Activated T-helper 9 cell treated with anti-CD3 and anti-CD28 coated beads, Interleukin-2, amount 50 U/mL, for 16 hours (primary cell): ENCODE results near the gene PER3.

Experiments
- DNase-seq: peaks from one replicate; pipeline ENCODE4 v3.0.0-alpha.2; 2020; ENCODE audit warnings: low read depth

Gene PER3

GRCh38 chr1:7838714-7839113 lies 54.6 kb downstream of the PER3 start:
- no peak for DNase-seq

- DNase-seq, result no peak
Measured at GRCh38 chr1:7839526-7839925, 55.4 kb downstream of the PER3 start.

DNA sequence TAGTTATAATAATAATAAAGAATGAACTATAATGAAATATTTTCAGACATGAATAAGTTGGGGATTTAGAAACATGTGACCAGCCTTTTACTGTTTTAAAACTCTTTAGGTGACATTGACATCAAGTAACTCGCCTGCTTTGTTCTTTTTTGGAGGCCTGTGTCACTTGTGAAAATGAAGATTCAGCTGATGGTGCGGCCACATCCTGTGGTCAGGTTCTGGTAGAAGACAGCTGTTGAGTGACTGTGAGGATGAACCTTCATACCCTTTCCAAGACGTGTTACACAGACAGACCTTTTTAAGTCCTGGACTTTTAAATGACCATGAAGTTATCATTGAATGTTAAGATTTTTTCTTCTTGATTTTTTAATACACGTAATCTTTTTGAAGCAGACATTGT lies 58.4 kb downstream of the PER3 start:
- DNase-seq, result no peak

GRCh38 chr1:7845761-7846160 lies 61.7 kb downstream of the PER3 start:
- DNase-seq, result no peak

DNA sequence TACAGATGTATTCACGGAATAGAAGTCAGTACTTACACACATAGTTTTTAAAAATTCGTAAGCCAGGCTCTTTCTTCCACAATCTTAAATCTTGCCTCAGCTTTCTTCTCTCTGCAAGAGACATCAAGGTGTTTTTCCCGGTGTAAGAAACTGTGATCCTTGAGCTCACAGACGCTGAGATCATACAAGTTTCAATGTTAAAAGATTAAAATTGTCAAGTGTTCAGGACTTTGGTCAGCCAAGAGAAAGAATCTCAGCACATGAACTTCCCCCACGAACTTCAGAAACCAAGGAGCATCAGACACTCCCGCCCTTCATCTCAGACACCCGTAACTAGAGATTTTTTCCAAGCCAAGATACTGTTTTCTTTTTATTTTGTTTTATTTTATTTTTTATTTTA lies 62.6 kb downstream of the PER3 start:
- DNase-seq, result no peak

- DNase-seq, result no peak
Measured at GRCh38 chr1:7847599-7847998, 63.5 kb downstream of the PER3 start.

DNA sequence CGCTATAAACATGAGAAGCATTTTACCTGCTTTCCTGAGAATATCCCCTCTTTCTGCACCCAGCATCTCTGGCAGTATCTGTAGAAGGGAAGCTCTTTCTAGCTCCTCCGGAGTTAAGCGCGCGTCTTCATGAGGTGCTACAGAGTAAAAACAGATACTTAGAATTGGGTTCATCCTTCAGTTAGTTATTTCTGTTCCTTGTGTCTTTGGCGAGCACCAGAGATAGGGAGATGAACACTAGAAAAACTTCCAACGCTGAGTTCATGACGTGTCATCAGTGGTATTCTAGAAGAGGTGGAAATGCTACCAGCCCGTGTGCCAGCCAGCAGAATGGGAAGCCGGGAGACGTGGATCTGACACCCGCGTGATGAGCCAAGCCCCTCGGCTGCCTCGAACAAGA lies 66.7 kb downstream of the PER3 start:
- DNase-seq, result no peak

- DNase-seq, result no peak
Measured at GRCh38 chr1:7852804-7853683, 69.0 kb downstream of the PER3 start, which contains the start of gene UTS2. Gene UTS2 (minus strand): TSS chr1:7853065. CDS start chr1:7853003, 62 bp downstream.

DNA sequence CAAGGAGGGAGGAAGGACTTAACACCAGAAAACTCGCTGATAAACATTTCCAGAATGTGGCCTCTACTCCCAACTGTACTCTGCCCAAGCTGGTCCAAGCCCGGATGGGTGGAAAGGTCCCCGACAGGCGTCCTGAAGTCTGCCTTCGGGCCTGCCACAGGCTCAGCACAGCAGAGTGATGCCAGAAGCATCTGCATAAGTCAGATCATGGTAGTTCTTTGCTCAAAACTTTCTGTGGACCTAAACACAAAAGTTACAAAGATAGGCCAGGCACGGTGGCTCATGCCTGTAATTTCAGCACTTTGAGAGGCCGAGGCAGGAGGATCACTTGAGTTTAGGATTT lies 69.6 kb downstream of the PER3 start:
- no peak for DNase-seq

DNA sequence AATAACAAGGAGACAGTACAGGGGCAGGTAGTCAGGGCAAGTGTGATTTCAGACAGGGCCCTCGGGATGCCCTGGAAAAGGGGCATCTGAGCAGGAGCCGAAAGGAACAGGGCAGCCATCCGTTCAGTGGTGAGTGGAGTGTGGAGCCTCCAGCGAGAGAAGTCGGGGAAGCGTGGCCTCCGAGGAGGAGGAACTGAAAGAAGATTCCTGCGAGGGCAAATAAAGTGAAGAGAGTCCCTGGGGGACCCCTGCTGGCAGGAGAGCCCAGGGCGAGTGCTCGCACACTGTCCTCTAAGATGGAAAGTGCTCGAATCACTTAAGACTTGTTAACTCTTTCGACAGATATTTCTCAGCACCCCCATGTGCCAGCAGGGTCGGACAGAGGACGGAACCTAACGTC lies 72.3 kb downstream of the PER3 start:
- no peak for DNase-seq

DNA sequence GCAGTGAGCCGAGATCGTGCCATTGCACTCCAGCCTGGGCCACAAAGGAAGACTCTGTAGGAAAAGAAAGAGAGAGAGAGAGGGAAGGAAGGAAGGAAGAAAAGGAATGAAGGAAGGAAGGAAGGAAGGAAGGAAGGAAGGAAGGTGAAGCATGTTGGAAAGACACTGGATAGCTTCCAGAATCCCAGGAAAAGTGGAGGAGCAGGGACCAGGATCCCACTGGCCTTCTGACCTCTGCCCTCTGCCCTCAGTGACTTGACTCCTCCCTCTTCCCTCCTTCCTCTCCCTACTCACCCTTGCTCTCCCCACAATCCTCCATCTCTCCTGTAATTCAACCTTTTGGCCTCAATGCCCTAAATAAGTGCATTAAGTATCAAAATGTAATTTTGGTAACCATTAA lies 72.9 kb downstream of the PER3 start:
- no peak for DNase-seq

GRCh38 chr1:7857985-7858384 lies 73.9 kb downstream of the PER3 start:
- DNase-seq, result no peak

GRCh38 chr1:7859406-7859805 lies 75.3 kb downstream of the PER3 start:
- DNase-seq, result no peak

DNA sequence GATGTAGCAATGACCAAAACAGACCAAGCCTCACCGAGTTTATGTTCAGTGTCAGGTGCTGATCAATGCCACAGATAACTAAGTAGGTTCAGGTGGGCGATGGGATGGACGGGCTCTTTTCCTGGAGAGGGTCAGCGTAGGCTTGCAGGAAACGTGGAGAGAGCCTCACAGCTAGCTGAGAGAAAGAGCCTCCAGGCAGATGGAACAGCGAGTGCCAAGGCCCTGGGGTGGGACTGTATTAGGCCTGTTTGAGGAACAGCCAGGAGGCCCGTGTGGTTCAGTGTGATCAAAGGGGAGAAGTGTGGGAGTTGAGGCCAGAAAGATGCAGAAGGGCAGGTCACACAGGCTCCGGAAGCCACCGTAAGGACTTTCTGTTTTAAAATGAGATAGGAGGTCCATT lies 76.0 kb downstream of the PER3 start:
- DNase-seq, result no peak

DNA sequence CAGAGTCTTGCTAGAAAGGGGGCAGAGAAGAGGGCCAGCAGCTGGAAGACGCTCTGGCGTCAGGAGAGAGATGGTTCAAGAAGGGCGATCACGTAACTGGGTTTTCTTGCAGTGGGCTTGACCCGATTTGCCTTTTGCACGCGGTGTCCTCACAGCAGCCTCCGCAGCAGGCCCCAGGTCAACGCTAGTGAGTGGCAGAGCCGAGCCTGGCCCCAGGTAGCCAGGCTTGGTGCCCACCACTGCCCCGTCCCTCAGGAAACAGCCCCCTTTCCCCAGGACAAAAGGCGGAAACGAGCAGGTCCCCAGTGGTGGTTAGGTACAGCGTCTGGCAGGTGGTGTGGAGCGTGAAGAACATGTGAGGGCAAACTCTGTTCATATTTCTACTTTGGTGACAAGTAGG lies 77.4 kb downstream of the PER3 start:
- no peak for DNase-seq

- no peak for DNase-seq
Measured at GRCh38 chr1:7862211-7863060, 78.3 kb downstream of the PER3 start.

- DNase-seq, result no peak
Measured at GRCh38 chr1:7863756-7864328, 79.8 kb downstream of the PER3 start.

GRCh38 chr1:7865978-7866377 lies 81.9 kb downstream of the PER3 start:
- no peak for DNase-seq

DNA sequence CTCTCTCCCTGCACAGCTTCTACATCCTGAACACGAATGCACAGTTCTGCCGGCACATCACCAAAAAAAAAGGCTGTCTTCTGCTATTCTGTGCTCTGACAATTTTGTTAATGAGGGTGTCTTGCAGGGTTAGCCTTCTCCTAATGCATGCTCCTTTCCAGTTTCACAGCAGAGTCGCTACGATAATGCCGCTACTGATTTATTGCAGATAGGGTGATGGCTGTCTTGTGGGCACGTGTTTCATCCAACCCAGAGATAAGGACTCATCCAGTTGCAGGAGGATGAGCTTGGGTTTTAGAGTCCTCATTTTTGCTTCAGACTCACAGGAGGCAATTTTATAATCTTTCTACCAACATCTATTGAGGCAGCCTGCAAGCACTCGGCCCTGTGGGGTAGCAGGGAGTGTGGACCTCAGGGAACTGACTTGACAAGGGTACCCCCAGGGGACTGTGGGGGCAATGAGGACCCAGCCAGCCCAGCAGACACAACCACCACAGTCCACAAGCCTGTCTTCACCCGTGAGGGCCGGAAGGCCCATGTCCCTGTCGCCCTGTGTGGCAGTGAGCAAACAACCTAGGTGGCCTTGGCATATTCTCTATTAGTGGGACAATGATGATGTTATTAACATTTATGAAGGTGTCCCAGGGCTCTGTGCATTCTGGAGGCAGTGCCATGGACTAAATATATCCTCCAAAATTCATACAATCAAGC lies 84.1 kb downstream of the PER3 start:
- no peak for DNase-seq

DNA sequence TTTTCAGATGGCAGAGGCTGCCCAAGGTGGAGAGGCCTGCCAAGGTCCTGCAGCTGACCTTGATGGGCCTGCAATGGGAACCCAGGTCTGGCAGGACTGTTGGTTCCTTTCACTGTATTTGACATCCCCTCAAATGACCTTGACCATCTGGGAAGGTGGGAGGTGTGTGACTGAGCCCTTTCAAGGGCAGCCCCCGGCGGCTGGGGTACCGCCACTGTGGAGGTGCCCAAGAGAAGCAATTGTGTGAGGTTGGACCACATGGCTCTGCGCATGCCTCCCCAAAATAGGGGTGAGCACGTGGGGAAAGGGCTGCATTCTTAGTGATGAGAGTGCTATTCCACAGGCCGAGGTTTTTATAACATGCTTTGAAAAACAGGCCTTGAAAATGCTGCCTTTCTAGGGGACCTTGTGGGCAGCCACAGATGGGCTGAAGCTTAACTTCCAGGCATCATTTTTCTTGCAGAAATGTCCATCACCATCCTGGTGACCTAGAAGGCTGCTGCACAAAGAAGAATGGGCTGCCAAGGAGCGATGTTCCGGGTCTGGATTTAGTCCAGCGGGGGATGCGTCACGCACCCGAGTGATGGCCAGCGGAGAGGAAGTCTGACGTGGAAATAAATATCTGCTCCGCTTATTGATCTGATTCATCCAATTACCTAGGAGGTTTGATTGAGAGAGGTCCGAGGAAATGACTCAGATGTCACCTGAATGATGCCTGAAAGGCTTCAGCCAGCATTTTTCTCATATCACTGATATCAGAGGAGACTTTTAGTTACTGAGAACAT lies 85.2 kb downstream of the PER3 start:
- no peak for DNase-seq

DNA sequence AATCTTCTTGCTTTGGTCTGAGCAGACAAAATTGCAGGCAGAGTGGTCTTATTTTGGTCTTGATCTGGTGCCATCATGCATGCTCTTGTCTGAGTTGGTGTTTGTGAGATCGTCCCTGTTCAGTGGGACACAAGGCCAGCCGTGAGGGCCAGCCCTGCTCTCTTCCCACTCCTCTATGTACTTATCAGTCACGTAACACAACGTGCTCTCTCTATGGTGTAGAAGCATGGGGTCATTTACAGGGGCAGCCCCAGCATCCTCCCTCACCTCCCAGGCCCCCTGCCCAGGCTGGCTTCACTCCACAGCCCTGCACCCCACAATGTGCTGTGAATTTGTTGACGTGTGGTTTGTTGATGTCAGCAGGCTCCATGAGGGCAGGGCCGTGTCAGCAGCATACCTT lies 87.0 kb downstream of the PER3 start:
- DNase-seq, result no peak
